Upper lobe of right lung (tissue), 1 donor: ENCODE measurements around the gene RNF214. TPM values are rescaled to one million over a fixed set of nuclear protein-coding genes. Genes with fewer than 3 reads are reported as not detected.

Experiments
- ATAC-seq: fragments of 200-7000 bp; cut with Tn5 transposase; one replicate; pipeline ENCODE4 v1.9.1; 2020; ENCODE audit warnings: mild to moderate bottlenecking, moderate library complexity
- DNase-seq: peaks from one replicate; pipeline ENCODE4 v3.0.0-alpha.2; 2020
- H3K27ac ChIP-seq: fragments of 200-600 bp; one replicate; pipeline ENCODE4 v1.8.0; 2022
- H3K27me3 ChIP-seq: fragments of 200-600 bp; one replicate; pipeline ENCODE4 v1.8.0; 2022; ENCODE audit warnings: mild to moderate bottlenecking
- H3K36me3 ChIP-seq: fragments of 200-600 bp; one replicate; pipeline ENCODE4 v1.8.0; 2022
- H3K4me1 ChIP-seq: fragments of 200-600 bp; one replicate; pipeline ENCODE4 v1.8.0; 2022
- H3K4me3 ChIP-seq: fragments of 200-600 bp; one replicate; pipeline ENCODE4 v1.8.0; 2022; ENCODE audit warnings: mild to moderate bottlenecking
- H3K9me3 ChIP-seq: fragments of 200-600 bp; one replicate; pipeline ENCODE4 v1.8.0; 2022
- CTCF ChIP-seq: fragments of 200-600 bp; IDR thresholded peaks from one replicate; pipeline ENCODE4 v1.8.0; 2022; ENCODE audit warnings: antibody characterized with exemption
- intact Hi-C: fragments of 100-400 bp; cut with DNase I; formaldehyde crosslinking; loops from one replicate; pipeline ENCODE4 v1.11.0; 2022
- total RNA-seq: library from RNA; stranded (reverse); fragmentation: NEBNext Ultra II Directional; extraction: Animal tissue kit (Norgen Biotek cat#: 25700); gene quantifications from one replicate; pipeline ENCODE4 v1.2.1, GENCODE V29; 2021
- donor health status: DM: no; HTN: yes; CAD: no; lungs with severe emphysema.

RNF214 gene
- total RNA-seq, 1 donor from 2014 or later: 27.1 TPM

- intact Hi-C loops: no loop called here
- peak; percentile 71 for DNase-seq
- no peak overlapping the region for H3K27ac ChIP-seq
Measured at GRCh38 chr11:117300283-117300663, 67.8 kb downstream of the RNF214 start.

GRCh38 chr11:117300773-117301172 lies 68.3 kb downstream of the RNF214 start:
- ATAC-seq (no peak), DNase-seq (no peak)
- intact Hi-C loops: no loop called here
- Histone ChIP-seq H3K27ac (no peak overlapping the region), H3K36me3 (no peaks in the 10 kb centered on the region), H3K27me3 (no peaks in the 10 kb centered on the region), H3K4me1 (no peaks in the 10 kb centered on the region), H3K9me3 (no peaks in the 10 kb centered on the region), H3K4me3 (no peak overlapping the region)
- no peak for TF ChIP-seq CTCF

More at GRCh38 chr11:117300283-117300663, 67.8 kb downstream of the RNF214 start:
- Histone ChIP-seq H3K36me3 (no peaks in the 10 kb centered on the region), H3K9me3 (no peaks in the 10 kb centered on the region), H3K4me1 (no peaks in the 10 kb centered on the region), H3K4me3 (no peak overlapping the region), H3K27me3 (no peaks in the 10 kb centered on the region)
- TF ChIP-seq CTCF: no peak
- ATAC-seq: peak; percentile 52

GRCh38 chr11:117302228-117302627 lies 69.8 kb downstream of the RNF214 start:
- Histone ChIP-seq H3K9me3 (no peaks in the 10 kb centered on the region), H3K27ac (no peak overlapping the region), H3K36me3 (no peaks in the 10 kb centered on the region), H3K4me1 (no peaks in the 10 kb centered on the region), H3K4me3 (no peak overlapping the region), H3K27me3 (no peaks in the 10 kb centered on the region)
- no peak for ATAC-seq
- no peak for DNase-seq
- TF ChIP-seq CTCF: no peak
- intact Hi-C loops: no loop called here

- Histone ChIP-seq H3K36me3 (no peaks in the 10 kb centered on the region), H3K27ac (no peak overlapping the region), H3K4me1 (no peaks in the 10 kb centered on the region), H3K27me3 (no peaks in the 10 kb centered on the region), H3K4me3 (no peak overlapping the region), H3K9me3 (no peaks in the 10 kb centered on the region)
- intact Hi-C loops: no loop called here
- ATAC-seq (no peak), DNase-seq (no peak)
- no peak for TF ChIP-seq CTCF
Measured at GRCh38 chr11:117303101-117303500, 70.6 kb downstream of the RNF214 start.

- TF ChIP-seq CTCF: no peak
- Histone ChIP-seq H3K36me3 (no peaks in the 10 kb centered on the region), H3K9me3 (no peaks in the 10 kb centered on the region), H3K4me3 (no peak overlapping the region), H3K27me3 (no peaks in the 10 kb centered on the region), H3K27ac (no peak overlapping the region), H3K4me1 (no peaks in the 10 kb centered on the region)
- intact Hi-C loops: no loop called here
- DNase-seq (no peak), ATAC-seq (no peak)
Measured at GRCh38 chr11:117303646-117304315, 71.3 kb downstream of the RNF214 start.

GRCh38 chr11:117305145-117305544 lies 72.7 kb downstream of the RNF214 start:
- intact Hi-C loops: no loop called here
- no peak for TF ChIP-seq CTCF
- H3K9me3 ChIP-seq: no peaks in the 10 kb centered on the region
- no peak overlapping the region for H3K27ac ChIP-seq
- no peak for DNase-seq
- H3K36me3 ChIP-seq: no peaks in the 10 kb centered on the region
- no peak overlapping the region for H3K4me3 ChIP-seq
- no peak for ATAC-seq
- no peaks in the 10 kb centered on the region for H3K4me1 ChIP-seq
- no peaks in the 10 kb centered on the region for H3K27me3 ChIP-seq
